Activated CD8-positive, alpha-beta memory T cell treated with anti-CD3 and anti-CD28 coated beads, Interleukin-2, amount 50 U/mL, for 1 hour (primary cell): ENCODE data around the gene RCAN1.

Experiments used
- DNase-seq: peaks from one replicate; pipeline ENCODE4 v3.0.0-alpha.2; 2020; ENCODE audit errors: extremely low read depth

RCAN1 gene

GRCh38 chr21:34543017-34543416 lies 71.9 kb downstream of the RCAN1 start:
- no peak for DNase-seq

- no peak for DNase-seq
Observed at GRCh38 chr21:34540206-34540605, 74.7 kb downstream of the RCAN1 start.

- DNase-seq, result no peak
Observed at GRCh38 chr21:34537838-34538237, 77.1 kb downstream of the RCAN1 start.

- DNase-seq, result no peak
Observed at GRCh38 chr21:34536820-34537219, 78.1 kb downstream of the RCAN1 start.

GRCh38 chr21:34536311-34536710 lies 78.6 kb downstream of the RCAN1 start:
- no peak for DNase-seq

- no peak for DNase-seq
Observed at GRCh38 chr21:34535886-34536285, 79.0 kb downstream of the RCAN1 start.

- no peak for DNase-seq
Observed at GRCh38 chr21:34534522-34534921, 80.4 kb downstream of the RCAN1 start.

- DNase-seq, result no peak
Observed at GRCh38 chr21:34533938-34534337, 81.0 kb downstream of the RCAN1 start.

- DNase-seq, result no peak
Observed at GRCh38 chr21:34531399-34531798, 83.5 kb downstream of the RCAN1 start.

- no peak for DNase-seq
Observed at GRCh38 chr21:34530261-34530660, 84.7 kb downstream of the RCAN1 start.

- no peak for DNase-seq
Observed at GRCh38 chr21:34528131-34528561, 86.8 kb downstream of the RCAN1 start.

GRCh38 chr21:34526618-34527290 lies 88.2 kb downstream of the RCAN1 start:
- DNase-seq, result no peak

GRCh38 chr21:34526241-34526617 lies 88.7 kb downstream of the RCAN1 start:
- DNase-seq, result no peak

GRCh38 chr21:34524646-34525601 lies 90.0 kb downstream of the RCAN1 start:
- DNase-seq, result no peak

- no peak for DNase-seq
Observed at GRCh38 chr21:34523019-34523555, 91.8 kb downstream of the RCAN1 start.

GRCh38 chr21:34522284-34522683 lies 92.6 kb downstream of the RCAN1 start:
- no peak for DNase-seq

GRCh38 chr21:34521561-34521960 lies 93.4 kb downstream of the RCAN1 start:
- no peak for DNase-seq

GRCh38 chr21:34520764-34521508 lies 94.0 kb downstream of the RCAN1 start:
- DNase-seq, result no peak

GRCh38 chr21:34520281-34520680 lies 94.6 kb downstream of the RCAN1 start:
- DNase-seq, result no peak

- no peak for DNase-seq
Observed at GRCh38 chr21:34519694-34520093, 95.2 kb downstream of the RCAN1 start.

GRCh38 chr21:34519016-34519415 lies 95.9 kb downstream of the RCAN1 start:
- DNase-seq, result no peak

GRCh38 chr21:34518301-34518700 lies 96.6 kb downstream of the RCAN1 start:
- DNase-seq, result no peak
